Urothelium cell line (cell line): ENCODE measurements around the gene GPR37.
A peak's percentile ranks its signal among the peaks of the same experiment; 100 is the strongest.

ENCODE experiments used
- DNase-seq: peaks from one replicate; pipeline ENCODE4 v3.0.0; 2011; ENCODE audit warnings: low spot score, mixed read lengths
- FAIRE-seq: peaks from 2 replicates; lab custom pipeline; 2011; peaks lifted over from hg19 to GRCh38; lab: Jason Lieb, UNC

Gene GPR37, protein sequence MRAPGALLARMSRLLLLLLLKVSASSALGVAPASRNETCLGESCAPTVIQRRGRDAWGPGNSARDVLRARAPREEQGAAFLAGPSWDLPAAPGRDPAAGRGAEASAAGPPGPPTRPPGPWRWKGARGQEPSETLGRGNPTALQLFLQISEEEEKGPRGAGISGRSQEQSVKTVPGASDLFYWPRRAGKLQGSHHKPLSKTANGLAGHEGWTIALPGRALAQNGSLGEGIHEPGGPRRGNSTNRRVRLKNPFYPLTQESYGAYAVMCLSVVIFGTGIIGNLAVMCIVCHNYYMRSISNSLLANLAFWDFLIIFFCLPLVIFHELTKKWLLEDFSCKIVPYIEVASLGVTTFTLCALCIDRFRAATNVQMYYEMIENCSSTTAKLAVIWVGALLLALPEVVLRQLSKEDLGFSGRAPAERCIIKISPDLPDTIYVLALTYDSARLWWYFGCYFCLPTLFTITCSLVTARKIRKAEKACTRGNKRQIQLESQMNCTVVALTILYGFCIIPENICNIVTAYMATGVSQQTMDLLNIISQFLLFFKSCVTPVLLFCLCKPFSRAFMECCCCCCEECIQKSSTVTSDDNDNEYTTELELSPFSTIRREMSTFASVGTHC

GRCh38 chr7:124765401-124766352 lies at the start of gene GPR37:
GPR37 (minus strand) TSS chr7:124765792; CDS start chr7:124764976, 816 bp downstream.
- FAIRE-seq (peak; percentile 89), DNase-seq (peak; percentile 82)

GRCh38 chr7:124813994-124814798 lies 48.6 kb upstream of the GPR37 start:
- DNase-seq: no peak

GRCh38 chr7:124812764-124813163 lies 47.2 kb upstream of the GPR37 start:
- DNase-seq (no peak), FAIRE-seq (no peak)

More at GRCh38 chr7:124813994-124814798, 48.6 kb upstream of the GPR37 start:
- no peak for FAIRE-seq

DNA sequence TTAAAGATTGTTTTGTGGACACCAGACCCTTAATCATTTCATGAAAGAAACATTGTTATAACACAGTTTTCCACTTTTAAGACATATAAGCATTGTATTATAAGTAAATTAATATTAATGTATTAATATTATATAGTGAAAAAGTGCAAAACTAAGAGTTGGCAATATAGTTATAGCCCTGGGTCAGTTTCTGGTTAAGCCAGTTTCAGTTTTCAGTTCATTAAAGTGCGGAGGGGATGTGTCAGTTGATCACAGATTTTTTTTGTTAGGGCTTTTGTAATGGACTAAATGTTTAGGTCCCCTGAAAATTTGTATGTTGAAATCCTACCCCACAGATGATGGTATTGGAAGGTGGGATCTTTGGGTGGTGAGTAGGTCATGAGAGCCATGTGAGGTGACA lies 45.7 kb upstream of the GPR37 start:
- FAIRE-seq: no peak
- DNase-seq: no peak

- no peak for FAIRE-seq
- DNase-seq: no peak
Measured at GRCh38 chr7:124810605-124811004, 45.0 kb upstream of the GPR37 start.

DNA sequence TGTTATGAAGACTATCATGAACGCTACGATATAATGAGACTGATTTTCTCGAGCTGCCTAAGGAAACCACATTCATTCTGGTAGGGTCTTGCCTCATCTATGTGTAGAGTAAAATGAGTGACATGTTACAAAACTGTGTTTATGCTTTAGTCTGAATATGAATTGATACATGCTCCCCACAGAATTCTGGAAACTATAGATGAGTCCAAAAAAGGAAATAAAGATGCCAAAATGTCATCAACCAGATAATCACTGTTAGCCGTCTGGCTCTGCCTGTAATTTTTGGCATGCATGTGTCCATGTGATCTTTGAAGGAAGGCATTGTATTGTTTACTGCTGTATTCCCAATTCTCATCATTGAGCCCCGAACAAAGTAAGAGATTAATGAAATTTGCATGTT lies 42.6 kb upstream of the GPR37 start:
- FAIRE-seq: no peak
- DNase-seq: no peak

DNA sequence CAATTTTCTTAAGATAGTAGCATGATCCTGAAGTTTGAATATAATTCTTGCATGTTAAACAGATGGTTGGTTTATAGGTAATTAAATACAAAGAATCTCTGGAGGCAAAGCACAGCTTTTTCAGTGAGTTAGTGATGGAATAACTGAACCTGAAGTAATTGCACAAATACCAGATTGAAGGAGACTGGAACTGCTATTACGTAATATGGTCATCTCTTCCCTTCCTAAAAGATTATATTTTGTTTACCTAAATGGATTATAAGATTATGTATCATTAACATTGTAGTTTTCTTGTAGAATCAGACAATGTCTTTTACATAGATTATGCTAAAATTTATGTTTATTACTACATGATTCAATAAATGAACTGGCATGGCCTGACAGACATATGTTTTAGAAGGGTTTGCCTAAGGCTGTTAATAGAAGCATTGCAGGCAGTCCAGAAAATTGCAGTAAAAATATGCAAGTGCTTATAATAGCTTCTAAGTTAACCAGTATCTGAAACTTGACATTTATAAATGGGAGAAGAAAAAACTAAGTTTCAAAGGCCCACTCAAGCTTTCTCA lies 35.8 kb upstream of the GPR37 start:
- no peak for DNase-seq
- no peak for FAIRE-seq

GRCh38 chr7:124800386-124800785 lies 34.8 kb upstream of the GPR37 start:
- FAIRE-seq (no peak), DNase-seq (no peak)

- FAIRE-seq: no peak
- no peak for DNase-seq
Measured at GRCh38 chr7:124799448-124799847, 33.9 kb upstream of the GPR37 start.

GRCh38 chr7:124796771-124797170 lies 31.2 kb upstream of the GPR37 start:
- no peak for FAIRE-seq
- no peak for DNase-seq

DNA sequence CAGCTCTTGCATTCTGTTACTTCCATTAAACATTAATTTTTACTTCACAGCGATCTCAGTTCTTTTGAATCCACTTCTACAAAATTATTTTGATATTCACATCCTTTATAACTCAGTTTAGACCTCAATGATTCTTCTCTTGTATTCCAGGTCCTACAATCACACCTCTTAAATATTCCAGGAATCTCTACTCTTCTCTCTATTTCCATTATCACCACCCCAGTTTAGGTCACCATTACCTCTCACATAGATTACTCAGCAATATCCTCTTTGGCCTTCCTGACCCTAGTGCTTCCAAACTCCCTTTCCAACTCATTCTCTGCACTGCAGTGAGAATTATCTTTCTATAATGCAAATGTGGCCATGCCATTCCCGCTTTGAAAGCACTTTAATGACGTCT lies 27.1 kb upstream of the GPR37 start:
- FAIRE-seq: no peak
- DNase-seq: no peak

DNA sequence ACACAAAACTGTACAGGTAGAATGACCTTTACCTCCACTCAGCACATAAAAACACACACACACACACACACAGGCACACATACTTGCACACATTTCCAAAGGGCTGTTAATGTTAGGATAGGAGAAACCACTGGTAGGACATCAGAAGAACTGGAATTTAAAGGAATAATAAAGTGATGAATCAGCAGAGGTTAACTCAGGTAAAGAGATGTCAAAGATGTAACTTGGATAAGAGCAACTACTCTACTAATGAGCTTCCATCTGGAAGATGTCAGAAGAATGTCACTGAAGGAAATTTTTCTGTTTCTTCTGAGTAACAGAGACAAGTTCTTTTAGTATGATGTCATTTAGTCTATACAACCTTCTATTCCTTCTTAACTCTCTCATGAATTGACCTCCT lies 26.4 kb upstream of the GPR37 start:
- DNase-seq (peak; percentile 4), FAIRE-seq (no peak)

- FAIRE-seq (no peak), DNase-seq (no peak)
Measured at GRCh38 chr7:124791426-124791825, 25.8 kb upstream of the GPR37 start.

GRCh38 chr7:124790645-124791044 lies 25.1 kb upstream of the GPR37 start:
- FAIRE-seq: no peak
- no peak for DNase-seq

DNA sequence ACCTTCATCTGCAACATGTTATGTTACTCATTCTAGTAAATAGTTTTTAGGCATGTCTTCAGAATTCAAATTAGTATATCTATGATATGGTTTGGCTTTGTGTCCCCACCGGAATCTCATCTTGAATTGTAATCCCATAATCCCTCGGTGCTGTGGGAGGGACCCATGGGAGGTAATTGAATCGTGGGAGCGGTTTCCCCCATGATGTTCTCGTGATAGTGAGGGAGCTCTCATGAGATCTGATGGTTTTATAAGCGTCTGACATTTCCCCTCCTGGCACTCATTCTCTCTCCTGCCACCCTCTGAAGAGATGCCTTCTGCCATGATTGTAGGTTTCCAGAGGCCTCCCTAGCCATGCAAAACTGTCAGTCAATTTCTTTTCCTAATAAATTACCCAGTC lies 20.4 kb upstream of the GPR37 start:
- FAIRE-seq: no peak
- no peak for DNase-seq

DNA sequence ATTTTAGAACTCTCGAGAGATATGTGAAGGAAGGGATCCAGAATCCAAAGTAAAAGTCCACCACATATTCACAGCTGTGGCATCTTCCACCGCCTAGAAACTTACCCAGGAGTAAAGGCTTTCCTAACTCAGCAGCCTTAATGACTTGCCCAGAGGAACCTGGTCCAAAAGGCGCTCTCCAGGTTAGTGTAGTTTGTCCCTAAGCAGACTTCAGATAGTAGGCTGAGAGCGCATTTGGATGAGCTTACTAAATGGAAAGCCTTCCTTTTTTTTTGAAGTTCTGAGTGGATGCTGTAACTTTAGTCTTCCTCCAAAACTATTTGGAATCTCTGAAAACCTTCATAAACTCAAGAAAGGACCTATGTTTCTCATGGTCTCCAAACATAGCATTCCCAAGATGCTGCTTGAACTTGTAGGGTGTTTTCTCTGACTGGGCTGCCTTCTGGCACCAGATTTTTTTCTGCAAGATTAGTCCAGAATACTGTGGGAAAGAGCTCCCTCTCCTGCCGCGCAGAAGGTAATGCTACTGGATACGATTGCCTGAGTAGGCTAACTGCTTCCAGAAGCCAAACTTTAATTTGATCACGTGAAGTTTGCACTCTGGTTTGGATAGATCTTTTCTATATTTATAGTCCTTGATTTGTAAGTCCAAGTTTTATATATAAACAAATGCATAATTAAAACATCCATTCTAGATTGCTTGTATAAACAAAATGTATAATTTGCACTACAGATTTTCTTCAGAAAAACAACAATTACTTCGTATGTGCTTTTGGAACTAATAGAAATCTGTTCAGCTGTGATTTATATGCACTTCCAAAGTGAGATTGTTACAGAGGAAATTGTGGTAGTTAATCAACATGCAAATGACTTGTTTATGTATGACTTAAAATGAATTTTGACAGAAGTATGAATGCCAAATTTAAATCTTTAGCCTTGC lies 19.6 kb upstream of the GPR37 start:
- FAIRE-seq (no peak), DNase-seq (peak; percentile 44)

GRCh38 chr7:124783271-124783670 lies 17.7 kb upstream of the GPR37 start:
- FAIRE-seq: no peak
- no peak for DNase-seq

DNA sequence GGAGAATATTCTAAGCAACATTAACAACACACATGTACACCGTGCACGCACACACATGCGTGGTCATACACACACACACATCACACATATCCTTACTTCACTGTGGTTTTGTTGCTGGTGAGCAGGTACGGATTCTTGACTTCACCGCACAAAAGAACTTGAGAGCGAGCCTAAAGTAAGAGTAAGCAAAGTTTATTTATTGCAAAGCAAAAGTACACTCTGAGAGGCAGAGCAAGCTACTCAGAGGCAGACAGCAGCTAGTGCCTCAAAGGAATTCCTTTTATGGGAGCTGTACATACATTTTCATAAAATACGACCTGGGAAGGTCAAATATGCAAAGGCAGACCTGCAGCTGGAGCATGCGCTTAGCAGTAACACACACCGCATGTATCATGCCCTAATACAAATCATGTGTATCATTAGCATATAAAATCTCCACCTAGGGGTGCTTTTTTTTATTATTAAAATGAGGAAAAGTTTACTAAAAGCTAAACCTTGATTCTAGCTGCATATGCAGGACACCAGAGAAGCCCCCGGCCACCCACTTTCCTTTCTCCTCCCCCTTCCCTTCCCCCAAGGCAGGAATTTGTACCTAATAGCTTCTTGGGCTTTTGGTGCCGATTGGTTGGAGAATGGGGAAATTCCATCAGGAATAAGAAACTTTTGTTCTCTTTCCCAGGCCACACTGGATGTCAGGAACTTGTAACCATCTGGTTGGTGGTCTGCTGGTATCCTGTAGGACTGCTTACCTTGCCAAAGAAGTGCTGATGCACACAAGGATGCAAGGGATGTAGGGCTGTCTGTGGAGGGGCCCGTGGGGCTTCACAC lies 16.5 kb upstream of the GPR37 start:
- FAIRE-seq: no peak
- DNase-seq: no peak
